ENCODE measurements around the gene CEP128.
A peak's percentile ranks its signal among the peaks of the same experiment; 100 is the strongest.

CEP128 gene

DNA sequence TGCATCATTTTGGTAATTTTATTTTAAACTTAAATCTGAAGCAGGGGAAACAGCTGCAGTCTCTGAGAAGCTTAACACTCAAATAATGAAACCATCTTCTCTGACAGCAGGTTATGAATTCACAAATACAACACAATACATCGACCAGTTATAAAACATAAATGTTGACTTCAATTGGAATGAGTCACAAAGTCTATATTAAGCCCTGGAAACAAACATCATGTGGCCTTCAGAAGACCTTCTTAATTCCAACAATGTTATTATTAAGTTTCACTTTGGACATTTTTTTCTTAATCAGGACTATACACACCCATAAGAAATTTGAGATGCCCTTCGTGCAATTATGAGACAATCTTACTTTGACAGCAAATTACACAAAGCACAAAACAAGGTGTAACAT, 68.9 kb downstream of the CEP128 start:
- DNase-seq: no peak

GRCh38 chr14:80868260-80868659, 73.3 kb downstream of the CEP128 start:
- DNase-seq: no peak

DNA sequence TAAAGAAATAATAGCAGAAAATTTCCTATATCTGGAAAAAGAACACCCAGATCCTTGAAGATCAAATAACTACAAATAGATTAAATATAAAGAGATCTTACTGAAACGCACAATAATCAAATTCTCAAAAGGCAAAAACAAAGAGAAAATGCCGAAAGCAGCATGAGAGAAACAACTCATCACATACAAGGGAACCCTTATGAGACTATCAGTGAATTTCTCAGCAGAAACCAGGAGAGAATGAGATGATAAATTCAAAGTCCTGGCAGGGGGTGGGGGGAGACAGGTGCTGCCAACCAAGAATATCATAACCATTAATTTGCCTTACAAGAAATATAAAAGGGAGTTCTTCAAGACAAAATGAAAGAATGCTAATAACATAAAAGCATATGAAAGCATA, 73.7 kb downstream of the CEP128 start:
- no peak for DNase-seq

- no peak for DNase-seq
Measured at GRCh38 chr14:80867091-80867490, 74.4 kb downstream of the CEP128 start.

- DNase-seq: no peak
Measured at GRCh38 chr14:80865565-80865964, 76.0 kb downstream of the CEP128 start.

- DNase-seq: no peak
Measured at GRCh38 chr14:80862983-80863382, 78.6 kb downstream of the CEP128 start.

DNA sequence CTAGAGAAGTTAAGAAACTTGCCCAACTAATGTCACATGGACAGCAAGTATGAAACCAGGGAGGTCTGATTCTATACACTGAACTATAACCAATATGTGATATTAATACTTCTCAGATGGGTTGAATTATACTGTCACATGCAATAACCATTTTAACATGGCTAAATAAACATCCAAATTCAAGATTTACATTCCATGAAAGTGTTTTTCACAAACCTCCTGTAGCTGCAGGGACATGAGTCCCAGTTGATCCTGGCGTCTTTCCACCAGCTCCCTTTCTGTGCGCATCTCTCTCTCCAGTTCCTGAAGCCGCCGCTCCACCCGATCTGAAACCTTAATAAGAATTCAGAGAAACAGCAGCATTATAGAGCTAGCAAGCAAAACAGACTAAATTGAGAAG, 79.0 kb downstream of the CEP128 start:
- no peak for DNase-seq

- DNase-seq: peak in 2 of 6 experiments; percentile 0
Measured at GRCh38 chr14:80850197-80850814, 91.2 kb downstream of the CEP128 start.

GRCh38 chr14:80847070-80847469, 94.5 kb downstream of the CEP128 start:
- no peak for DNase-seq

DNA sequence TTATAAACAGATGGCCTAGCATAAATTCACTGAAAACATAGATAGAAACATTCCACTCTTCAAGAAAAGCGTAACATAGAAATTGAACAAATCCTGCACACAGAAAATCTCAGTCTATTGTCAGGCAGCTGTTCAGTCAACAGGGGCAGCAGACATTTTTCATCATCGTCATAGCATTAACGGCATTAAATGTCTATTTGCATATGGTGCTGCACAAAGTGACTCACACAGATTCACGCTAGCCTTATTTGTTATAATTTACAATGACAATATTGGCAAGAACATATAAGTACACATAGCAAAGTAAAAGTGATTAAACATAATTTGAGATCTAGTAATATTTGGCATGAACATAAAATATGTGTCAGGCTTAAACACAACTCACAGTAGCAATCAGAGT, 95.7 kb downstream of the CEP128 start:
- no peak for DNase-seq

- no peak for DNase-seq
Measured at GRCh38 chr14:80844872-80845271, 96.7 kb downstream of the CEP128 start.

DNA sequence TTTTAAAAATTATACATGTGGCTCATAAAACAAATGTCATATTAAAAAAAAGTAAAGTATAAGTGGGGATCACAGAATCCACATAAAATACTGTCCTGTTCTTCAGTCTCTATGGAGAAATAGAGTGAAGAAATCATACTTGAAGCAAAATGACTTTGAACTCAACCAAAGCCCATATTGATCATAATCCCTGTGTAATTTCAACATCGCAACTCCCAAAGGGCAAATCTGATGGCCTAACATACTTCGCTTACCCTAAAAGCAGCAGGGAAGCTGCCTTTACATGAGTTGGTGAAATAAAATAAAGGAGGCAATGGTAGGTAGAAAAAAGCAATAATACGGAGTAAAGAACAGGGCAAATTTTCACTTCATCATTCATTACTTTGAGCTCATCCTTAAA, 101.8 kb downstream of the CEP128 start:
- no peak for DNase-seq

- DNase-seq: no peak
Measured at GRCh38 chr14:80809663-80810062, 131.9 kb downstream of the CEP128 start.

- no peak for DNase-seq
Measured at GRCh38 chr14:80805136-80805535, 136.4 kb downstream of the CEP128 start.

- DNase-seq: no peak
Measured at GRCh38 chr14:80798878-80799277, 142.7 kb downstream of the CEP128 start.

DNA sequence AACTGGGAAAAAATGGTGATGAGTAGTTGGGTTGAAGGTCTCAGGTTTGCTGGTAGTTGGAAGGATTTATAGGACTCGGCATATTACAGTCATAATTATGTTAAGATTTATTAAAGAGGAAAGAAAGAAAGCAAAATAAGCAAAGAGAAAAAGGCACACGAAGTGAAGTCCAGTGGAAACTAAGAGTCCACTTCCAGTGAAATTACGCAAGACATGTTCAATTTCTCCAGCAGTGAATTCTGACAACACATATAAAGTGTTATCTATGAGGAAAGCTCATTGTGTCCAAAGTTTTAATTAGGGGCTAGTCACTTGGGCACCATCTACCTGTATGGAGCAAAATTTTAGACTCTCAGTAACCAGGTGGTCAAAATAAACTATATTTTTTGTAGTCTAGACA, 143.3 kb downstream of the CEP128 start:
- DNase-seq: no peak

DNA sequence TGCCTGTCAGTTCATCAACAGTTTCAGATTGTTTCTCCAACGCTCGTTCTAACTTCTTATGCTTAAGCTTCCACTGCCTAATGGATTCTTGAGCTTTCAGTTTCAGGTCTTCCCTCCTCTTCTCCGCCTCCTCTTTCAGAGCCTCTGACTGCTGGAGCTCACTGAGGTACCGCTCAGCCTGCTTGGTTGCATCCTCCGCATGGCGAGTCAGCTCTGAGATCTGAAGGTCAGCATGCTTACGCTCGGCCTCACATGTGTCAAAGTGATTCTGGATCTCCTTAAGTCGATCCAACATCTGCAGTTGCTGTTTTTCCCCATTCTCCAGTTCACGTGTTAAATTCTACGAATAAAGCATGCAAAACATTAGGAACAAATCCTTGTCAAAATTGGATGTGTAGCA, 148.8 kb downstream of the CEP128 start:
- DNase-seq: no peak

GRCh38 chr14:80787876-80788275, 153.7 kb downstream of the CEP128 start:
- no peak for DNase-seq

GRCh38 chr14:80784820-80785219, 156.7 kb downstream of the CEP128 start:
- no peak for DNase-seq

- no peak for DNase-seq
Measured at GRCh38 chr14:80781972-80782367, 159.6 kb downstream of the CEP128 start.

DNA sequence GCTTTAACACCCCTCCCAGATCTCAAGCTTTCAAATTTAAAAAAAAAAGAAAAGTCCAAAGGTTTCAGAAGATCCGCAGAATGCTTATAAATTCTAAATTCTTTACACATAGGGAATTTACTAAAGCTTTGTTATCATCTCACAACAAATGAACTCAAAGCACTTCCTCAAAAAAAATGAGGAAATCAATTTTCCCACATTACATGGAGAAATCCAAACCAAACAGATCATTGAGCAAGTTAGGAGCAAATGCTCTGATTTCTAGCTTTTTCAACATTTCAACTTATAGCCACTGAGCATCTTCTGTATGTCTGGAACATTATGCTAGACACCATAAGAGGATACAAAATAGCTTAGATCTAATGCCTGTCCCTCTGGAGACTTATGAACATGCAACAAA, 161.0 kb downstream of the CEP128 start:
- no peak for DNase-seq

DNA sequence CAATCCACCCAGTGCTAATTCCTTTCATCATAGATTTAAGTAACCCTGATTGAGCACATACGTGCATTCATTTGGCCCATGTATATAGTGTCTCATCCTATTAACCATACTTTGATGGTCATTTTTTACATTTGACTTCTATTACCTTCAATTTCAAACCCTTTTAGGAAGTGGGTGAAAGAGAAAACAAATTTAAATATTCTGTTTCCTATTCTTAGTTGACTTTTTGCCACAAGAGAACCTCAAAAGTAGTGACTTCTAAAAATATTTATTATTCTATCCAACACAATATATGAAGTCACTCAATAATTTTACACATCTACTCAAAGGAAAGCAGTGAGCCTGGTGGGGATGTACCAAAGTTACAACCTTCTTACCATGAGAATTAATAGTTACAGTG, 164.9 kb downstream of the CEP128 start:
- DNase-seq: no peak

DNA sequence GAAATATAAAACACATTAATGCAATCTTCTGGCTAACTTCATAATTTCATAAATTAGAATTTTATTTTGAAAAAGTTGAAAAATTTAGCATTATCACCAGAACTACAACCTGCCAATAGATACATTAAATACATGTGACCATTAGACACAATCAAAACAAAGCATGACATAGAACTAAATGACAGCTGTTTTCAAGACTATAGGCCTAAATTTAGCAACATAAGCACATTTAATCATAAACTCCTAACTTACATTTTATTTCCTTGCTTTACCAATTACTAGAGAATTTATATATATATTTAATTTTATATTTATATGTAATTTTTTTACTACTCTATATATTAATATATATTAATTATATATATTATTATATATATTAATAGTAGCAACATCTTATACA, 165.4 kb downstream of the CEP128 start:
- no peak for DNase-seq

DNA sequence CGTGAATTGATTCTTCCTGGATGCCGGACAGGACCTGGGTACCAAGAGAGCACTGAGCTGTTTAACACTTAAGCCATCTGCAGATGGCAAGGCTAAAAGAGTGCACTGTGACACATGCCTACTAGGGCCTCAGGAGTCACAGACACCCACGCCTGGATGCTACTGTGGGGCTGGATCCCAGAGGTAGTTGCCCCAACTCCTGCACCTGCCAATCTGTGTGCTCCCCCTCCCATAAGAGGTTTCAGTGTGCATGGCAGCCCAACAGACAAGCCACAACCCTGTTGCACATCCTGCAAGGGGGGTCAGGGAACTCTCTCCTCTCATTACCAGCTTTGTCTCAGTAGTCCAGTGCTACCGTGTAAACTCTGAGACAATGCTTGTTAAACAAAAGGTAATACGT, 169.0 kb downstream of the CEP128 start:
- no peak for DNase-seq

DNA sequence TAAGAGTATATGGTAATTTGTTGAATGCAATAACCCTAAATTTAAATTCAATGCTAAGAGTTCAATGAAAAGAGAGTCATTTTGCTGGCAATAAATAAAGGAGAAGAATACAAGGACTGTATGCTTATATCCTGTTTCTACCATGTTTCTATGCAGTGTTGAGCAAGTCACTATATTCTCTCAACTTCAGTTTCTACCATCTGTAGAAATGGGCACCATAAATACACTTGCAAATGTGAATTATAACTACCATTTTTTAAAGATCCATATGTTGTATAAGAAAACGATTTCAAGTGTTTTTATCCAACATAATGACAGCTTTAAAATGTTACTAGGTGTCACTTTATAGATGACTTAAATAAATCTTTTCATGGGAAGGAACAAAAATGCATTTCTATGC, 170.3 kb downstream of the CEP128 start:
- no peak for DNase-seq

Measured in stimulated activated naive CD4-positive, alpha-beta T cell (primary cell).